A673 (cell line): ENCODE measurements around the gene ADORA2A. TPM values are rescaled to one million over a fixed set of nuclear protein-coding genes. Genes with fewer than 3 reads are reported as not detected.
A peak's percentile ranks its signal among the peaks of the same experiment; 100 is the strongest.

Source experiments
- Bru-seq: library from RNA; stranded (reverse); fragments of 400-500 nt; gene quantifications from one replicate; lab custom pipeline; 2021; lab: Mats Ljungman, UMichigan
- BruChase-seq, 2 experiments: library from RNA; stranded (reverse); fragments of 400-500 nt; gene quantifications; one replicate each; lab custom pipeline; 2021; lab: Mats Ljungman, UMichigan
- BruUV-seq: library from RNA; stranded (reverse); fragments of 400-500 nt; replicated peaks from 2 replicates; lab custom pipeline; 2021; lab: Mats Ljungman, UMichigan
- CTCF ChIA-PET: fragments of 300-600 bp; sonication (Branson Sonifier 250); formaldehyde crosslinking; loops from one replicate; lab custom pipeline; 2022; ENCODE audit warnings: antibody characterized with exemption; lab: Charles Lee
- POLR2A ChIA-PET: fragments of 300-600 bp; sonication (Branson Sonifier 250); formaldehyde crosslinking; loops from one replicate; lab custom pipeline; 2022; ENCODE audit warnings: antibody characterized with exemption; ENCODE audit not compliant: low non-redundant PET; lab: Charles Lee
- DNase-seq: peaks from one replicate; pipeline ENCODE4 v3.0.0-alpha.2; 2015; ENCODE audit warnings: low spot score
- H3K27ac ChIP-seq: fragments of 200-600 bp; sonication (generic); 2 replicates; pipeline ENCODE4 v1.5.1; 2016; ENCODE audit warnings: mixed run types, low read depth, mild to moderate bottlenecking, mixed read lengths, antibody characterized with exemption, low read length; ENCODE audit not compliant: poor library complexity, severe bottlenecking
- H3K27me3 ChIP-seq: fragments of 200-600 bp; sonication (generic); replicated peaks from 2 replicates; pipeline ENCODE4 v1.6.1; 2017; ENCODE audit warnings: mixed run types, low read depth, mild to moderate bottlenecking, mixed read lengths, antibody characterized with exemption, low read length; ENCODE audit not compliant: insufficient read depth, poor library complexity
- H3K36me3 ChIP-seq: fragments of 200-600 bp; sonication (generic); 2 replicates; pipeline ENCODE4 v1.6.1; 2016; ENCODE audit warnings: mixed run types, mild to moderate bottlenecking, mixed read lengths, antibody characterized with exemption, low read length; ENCODE audit not compliant: insufficient read depth, poor library complexity, severe bottlenecking
- H3K4me1 ChIP-seq: fragments of 200-600 bp; sonication (generic); 2 replicates; pipeline ENCODE4 v1.6.1; 2017; ENCODE audit warnings: mixed run types, mild to moderate bottlenecking, mixed read lengths, antibody characterized with exemption, low read length; ENCODE audit not compliant: insufficient read depth, poor library complexity, severe bottlenecking
- H3K4me3 ChIP-seq: fragments of 200-600 bp; sonication (generic); 2 replicates; pipeline ENCODE4 v1.5.1; 2016; ENCODE audit warnings: low read depth, mixed run types, mild to moderate bottlenecking, mixed read lengths, low read length; ENCODE audit not compliant: poor library complexity, severe bottlenecking
- H3K9me3 ChIP-seq: fragments of 200-600 bp; sonication (generic); 2 replicates; pipeline ENCODE4 v1.6.1; 2016; ENCODE audit warnings: mixed run types, low read depth, mild to moderate bottlenecking, mixed read lengths, antibody characterized with exemption, low read length; ENCODE audit not compliant: poor library complexity, severe bottlenecking
- EZH2 ChIP-seq: fragments of 200-600 bp; sonication (generic); IDR thresholded peaks from 2 replicates; pipeline ENCODE4 v1.6.1; 2017; ENCODE audit warnings: borderline replicate concordance, low read depth, mild to moderate bottlenecking, mixed read lengths, antibody characterized with exemption, low read length; ENCODE audit not compliant: poor library complexity, severe bottlenecking
- intact Hi-C: fragments of 100-400 bp; cut with micrococcal nuclease; formaldehyde crosslinking; loops from one replicate; pipeline ENCODE4 v1.10.0; 2022; ENCODE audit not compliant: unreplicated experiment
- long read RNA-seq: library from polyadenylated mRNA; stranded (forward); transcript quantifications from one replicate; pipeline ENCODE4 v2.0.0, GENCODE V29; 2022
- total RNA-seq: library from RNA; stranded (reverse); gene quantifications from 2 replicates; pipeline ENCODE4 v1.2.3, GENCODE V29; 2021
- TF ChIP-seq, protein P1 (sequence below): fragments of 300-800, 200-600 bp; sonication (generic); conservative IDR thresholded peaks from 2 replicates; pipeline ENCODE4 v1.5.1; 2017; ENCODE audit warnings: low read depth, mild to moderate bottlenecking, antibody characterized with exemption, low read length, moderate library complexity, mixed read lengths

ADORA2A gene
- total RNA-seq (9.6 and 10.9 TPM in 2 replicates), Bru-seq, nascent RNA (percentile 43 among the genes with signal in this experiment), BruChase-seq, experiment 1, labeled RNA remaining after a 2-hour chase (percentile 57 among the genes with signal in this experiment), BruChase-seq, experiment 2, labeled RNA remaining after a 6-hour chase (percentile 77 among the genes with signal in this experiment)
- long read RNA-seq, partial matches to known transcripts, result 0 of 20 reads
- long read RNA-seq, other reads (novel, unspliced or antisense), result 20 of 20 reads

DNA sequence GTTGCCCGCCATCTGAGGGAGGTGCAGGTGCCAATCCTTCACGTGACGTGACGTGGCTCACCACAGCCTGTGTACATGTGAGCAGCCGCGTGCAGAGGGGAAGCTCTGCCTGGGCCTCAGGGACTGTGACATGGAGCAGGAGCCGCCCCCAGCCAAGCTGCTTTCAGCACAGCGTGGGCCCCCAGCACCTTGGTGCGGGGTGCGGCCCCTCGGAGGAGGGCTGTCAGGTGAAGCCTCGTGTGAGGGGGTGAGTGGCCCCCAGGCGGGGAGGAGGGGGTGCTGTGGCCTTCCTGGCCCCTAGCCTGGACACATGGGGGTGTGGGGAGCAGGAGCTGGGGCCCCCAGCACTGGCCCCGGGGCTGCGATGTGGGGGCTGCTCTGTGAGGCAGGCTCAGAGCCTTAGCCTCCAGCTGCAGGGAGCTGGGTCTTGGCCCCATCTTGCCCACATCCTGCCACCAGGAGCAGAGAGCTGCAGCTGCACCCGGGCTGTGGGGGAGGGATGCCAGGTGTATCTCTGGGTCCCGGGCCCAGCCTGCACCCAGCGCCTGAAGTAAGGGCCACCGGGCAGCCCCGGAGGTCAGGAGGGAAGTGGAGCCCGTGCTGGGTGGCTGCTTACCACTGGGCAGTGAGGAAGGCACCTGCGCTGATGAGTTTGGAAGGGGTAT lies at the start of gene ADORA2A:
Gene ADORA2A (plus strand): TSS at position 100 of the 665 bp plus-strand sequence. CDS start 5,806 bp downstream, outside the sequence.
- H3K4me3 ChIP-seq, result no peak within 1 kb of the TSS
- H3K4me1 ChIP-seq, result peaks cover 24% of the 10 kb centered on the region
- no TSS peak for BruUV-seq
- no peak for TF ChIP-seq EZH2
- TF ChIP-seq, protein P1, sequence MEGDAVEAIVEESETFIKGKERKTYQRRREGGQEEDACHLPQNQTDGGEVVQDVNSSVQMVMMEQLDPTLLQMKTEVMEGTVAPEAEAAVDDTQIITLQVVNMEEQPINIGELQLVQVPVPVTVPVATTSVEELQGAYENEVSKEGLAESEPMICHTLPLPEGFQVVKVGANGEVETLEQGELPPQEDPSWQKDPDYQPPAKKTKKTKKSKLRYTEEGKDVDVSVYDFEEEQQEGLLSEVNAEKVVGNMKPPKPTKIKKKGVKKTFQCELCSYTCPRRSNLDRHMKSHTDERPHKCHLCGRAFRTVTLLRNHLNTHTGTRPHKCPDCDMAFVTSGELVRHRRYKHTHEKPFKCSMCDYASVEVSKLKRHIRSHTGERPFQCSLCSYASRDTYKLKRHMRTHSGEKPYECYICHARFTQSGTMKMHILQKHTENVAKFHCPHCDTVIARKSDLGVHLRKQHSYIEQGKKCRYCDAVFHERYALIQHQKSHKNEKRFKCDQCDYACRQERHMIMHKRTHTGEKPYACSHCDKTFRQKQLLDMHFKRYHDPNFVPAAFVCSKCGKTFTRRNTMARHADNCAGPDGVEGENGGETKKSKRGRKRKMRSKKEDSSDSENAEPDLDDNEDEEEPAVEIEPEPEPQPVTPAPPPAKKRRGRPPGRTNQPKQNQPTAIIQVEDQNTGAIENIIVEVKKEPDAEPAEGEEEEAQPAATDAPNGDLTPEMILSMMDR, result no peak
- no peak within 1 kb of the TSS for H3K27ac ChIP-seq
- H3K9me3 ChIP-seq, result no peaks in the 10 kb centered on the region
- ChIA-PET CTCF (no interaction called here), POLR2A (no interaction called here)
- no peaks in the 10 kb centered on the region for H3K36me3 ChIP-seq
- intact Hi-C loops, result loop anchor here (5.0 kb wide), 1 partner anchor 60 kb away; no protein-coding TSS in a partner anchor
- no peak for DNase-seq
- H3K27me3 ChIP-seq, result no peaks in the 10 kb centered on the region

DNA sequence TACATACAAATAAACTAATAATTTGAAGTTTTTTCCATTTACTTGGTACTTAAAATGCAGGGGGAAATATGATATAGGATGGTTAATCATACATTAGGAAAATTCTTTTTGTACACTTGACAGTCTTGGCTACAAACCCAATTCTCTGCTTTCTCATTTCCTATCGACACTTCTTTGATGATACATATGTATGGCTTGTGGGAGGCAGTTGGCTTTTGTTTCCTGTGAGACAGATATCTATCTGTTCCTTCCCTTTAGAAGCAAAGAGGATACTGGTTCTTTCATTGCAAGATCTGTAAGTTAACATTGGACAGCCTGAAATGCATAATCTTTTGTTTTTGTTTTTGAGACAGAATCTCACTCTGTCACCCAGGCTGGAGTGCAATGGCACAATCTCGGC lies 47.9 kb upstream of the ADORA2A start:
- Histone ChIP-seq H3K27ac (no peak overlapping the region), H3K4me3 (no peak overlapping the region), H3K4me1 (peaks cover 6% of the 10 kb centered on the region), H3K36me3 (peaks cover 18% of the 10 kb centered on the region), H3K27me3 (no peaks in the 10 kb centered on the region), H3K9me3 (no peaks in the 10 kb centered on the region)
- intact Hi-C loops, result no loop called here
- ChIA-PET POLR2A (no interaction called here), CTCF (no interaction called here)
- no TSS peak for BruUV-seq
- TF ChIP-seq, protein P1, result no peak
- TF ChIP-seq EZH2, result no peak
- no peak for DNase-seq

DNA sequence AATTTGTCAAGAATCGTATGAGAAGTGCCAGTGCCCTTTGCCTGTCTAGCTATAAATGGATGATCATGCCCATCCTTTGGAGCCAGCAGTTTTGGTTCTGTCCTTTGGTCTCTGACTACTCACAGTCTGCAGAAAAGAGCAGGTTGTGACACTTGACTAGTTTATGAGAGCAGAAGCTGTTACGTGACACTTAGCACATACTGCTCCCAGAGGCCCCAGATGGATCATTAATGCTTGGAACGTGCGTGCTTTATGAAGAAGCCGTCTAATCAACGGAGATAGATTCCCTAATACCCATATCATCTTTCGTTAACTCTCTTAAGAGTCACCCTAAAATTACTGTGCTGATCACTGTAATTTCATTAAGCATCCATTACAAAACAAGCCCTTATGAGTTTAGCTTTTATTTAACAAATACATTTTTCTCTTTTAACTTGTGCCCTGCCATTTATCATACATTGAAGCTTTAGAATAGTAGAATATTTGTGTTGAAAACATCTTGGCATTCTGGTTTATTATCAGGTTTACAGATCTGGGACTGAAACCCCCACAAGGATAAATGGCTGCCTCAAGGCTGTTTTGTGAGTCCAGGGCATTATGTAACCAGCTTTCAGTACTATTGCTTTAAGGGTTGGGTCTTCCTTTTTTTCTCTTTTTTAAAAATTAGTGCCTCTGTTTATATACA lies 47.0 kb upstream of the ADORA2A start:
- BruUV-seq, result no TSS peak
- no peak for TF ChIP-seq EZH2
- TF ChIP-seq, protein P1, result no peak
- Histone ChIP-seq H3K36me3 (peaks cover 12% of the 10 kb centered on the region), H3K9me3 (no peaks in the 10 kb centered on the region), H3K4me1 (peaks cover 6% of the 10 kb centered on the region), H3K27ac (peak overlapping the region; percentile 5), H3K27me3 (no peaks in the 10 kb centered on the region), H3K4me3 (no peak overlapping the region)
- intact Hi-C loops, result no loop called here
- ChIA-PET CTCF (no interaction called here), POLR2A (no interaction called here)
- no peak for DNase-seq
